Measurements from ENCODE around the gene CAMTA2. TPM values are rescaled to one million over a fixed set of nuclear protein-coding genes. Genes with fewer than 3 reads are reported as not detected.

The CAMTA2 gene
- polyA plus RNA-seq, 2 of the 4 experiments (the other 2 are of a cell fraction) = 12.4 to 30.3 TPM

GRCh38 chr17:4948166-4948930, 39.1 kb downstream of the CAMTA2 start, which contains the start of gene PFN1 (continued):
- TF ChIP-seq ESRRA (IDR thresholded peaks at IDR 0.05; ENCODE audit: borderline replicate concordance, low read length) = no peak
- TF ChIP-seq HEYL (CRISPR knock-in tag; IDR thresholded peaks at IDR 0.05) = no peak
- TF ChIP-seq ZC3H11A (IDR thresholded peaks at IDR 0.05) = no peak
- no peak for TF ChIP-seq SREBF2 (IDR thresholded peaks at IDR 0.05)
- 0 out of 2 replicates have a peak, but pooled peaks have one; percentile 16 for TF ChIP-seq HOXB5 (CRISPR knock-in tag; IDR thresholded peaks at IDR 0.05)
- peak; percentile 25; the same call in 1 of the 2 replicates for TF ChIP-seq FOSL2 (IDR thresholded peaks at IDR 0.05)
- no peak; the same call in 1 of the 2 replicates for TF ChIP-seq FOSL2 (CRISPR knock-in tag; IDR thresholded peaks at IDR 0.05)
- peak; percentile 95 to 99 for TF ChIP-seq CEBPB (IDR thresholded peaks at IDR 0.05)
- TF ChIP-seq GATA3 (IDR thresholded peaks at IDR 0.05; ENCODE audit: borderline replicate concordance) = no peak; the same call in 1 of the 2 replicates
- TF ChIP-seq CBX8 (IDR thresholded peaks at IDR 0.05) = no peak
- TF ChIP-seq HOXB13 (CRISPR knock-in tag; IDR thresholded peaks at IDR 0.05; ENCODE audit: low read depth) = no peak
- TF ChIP-seq RNF2 (IDR thresholded peaks at IDR 0.05; ENCODE audit: borderline replicate concordance, low read depth) = no peak
- peak; percentile 52 for TF ChIP-seq MAX (IDR thresholded peaks at IDR 0.05)
- no peak for TF ChIP-seq CBX2 (IDR thresholded peaks at IDR 0.05; ENCODE audit: borderline replicate concordance, low read depth)
- peak; percentile 94 for TF ChIP-seq BCL3 (IDR thresholded peaks at IDR 0.05)
- no peak for TF ChIP-seq CTCF (IDR thresholded peaks at IDR 0.05)
- TF ChIP-seq MAZ (IDR thresholded peaks at IDR 0.05; ENCODE audit: borderline replicate concordance, low read depth, low read length) = peak; percentile 81; the same call in 1 of the 2 replicates
- no peak for TF ChIP-seq JUNB (IDR thresholded peaks at IDR 0.05)
- peak; percentile 30; the same call in 1 of the 2 replicates for TF ChIP-seq USF2 (IDR thresholded peaks at IDR 0.05)
- peak; percentile 94 for TF ChIP-seq POLR2A (IDR thresholded peaks at IDR 0.05; ENCODE audit: low read length)
- TF ChIP-seq EHF (CRISPR knock-in tag; IDR thresholded peaks at IDR 0.05) = no peak
- TF ChIP-seq FOSB (CRISPR knock-in tag; IDR thresholded peaks at IDR 0.05) = no peak
- TF ChIP-seq EHMT2 (IDR thresholded peaks at IDR 0.05; ENCODE audit: low read depth) = no peak
- TF ChIP-seq, protein P1, sequence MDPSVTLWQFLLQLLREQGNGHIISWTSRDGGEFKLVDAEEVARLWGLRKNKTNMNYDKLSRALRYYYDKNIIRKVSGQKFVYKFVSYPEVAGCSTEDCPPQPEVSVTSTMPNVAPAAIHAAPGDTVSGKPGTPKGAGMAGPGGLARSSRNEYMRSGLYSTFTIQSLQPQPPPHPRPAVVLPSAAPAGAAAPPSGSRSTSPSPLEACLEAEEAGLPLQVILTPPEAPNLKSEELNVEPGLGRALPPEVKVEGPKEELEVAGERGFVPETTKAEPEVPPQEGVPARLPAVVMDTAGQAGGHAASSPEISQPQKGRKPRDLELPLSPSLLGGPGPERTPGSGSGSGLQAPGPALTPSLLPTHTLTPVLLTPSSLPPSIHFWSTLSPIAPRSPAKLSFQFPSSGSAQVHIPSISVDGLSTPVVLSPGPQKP (IDR thresholded peaks at IDR 0.05; ENCODE audit: low read depth, low read length) = no peak
- peak; percentile 78 to 99 for TF ChIP-seq JUN (IDR thresholded peaks at IDR 0.05)

Measured in A549 (cell line).